SW 1271 (cell line): ENCODE measurements around the gene PLA2G5.
A peak's percentile ranks its signal among the peaks of the same experiment; 100 is the strongest.

ENCODE experiments used
- DNase-seq, 2 experiments: peaks; one replicate each; lab custom pipeline; 2025; lab: John Stamatoyannopoulos, UW

The PLA2G5 gene

GRCh38 chr1:20090119-20090518 is 20.1 kb downstream of the PLA2G5 start:
- no peak for DNase-seq

DNA sequence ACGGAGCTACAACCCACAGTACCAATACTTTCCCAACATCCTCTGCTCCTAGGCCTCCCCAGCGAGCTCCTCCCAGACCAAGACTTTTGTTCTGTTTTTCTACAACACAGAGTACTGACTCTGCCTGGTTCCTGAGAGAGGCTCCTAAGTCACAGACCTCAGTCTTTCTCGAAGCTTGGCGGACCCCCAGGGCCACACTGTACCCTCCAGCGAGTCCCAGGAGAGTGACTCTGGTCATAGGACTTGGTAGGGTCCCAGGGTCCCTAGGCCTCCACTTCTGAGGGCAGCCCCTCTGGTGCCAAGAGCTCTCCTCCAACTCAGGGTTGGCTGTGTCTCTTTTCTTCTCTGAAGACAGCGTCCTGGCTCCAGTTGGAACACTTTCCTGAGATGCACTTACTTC is 20.6 kb downstream of the PLA2G5 start:
- DNase-seq = no peak

DNA sequence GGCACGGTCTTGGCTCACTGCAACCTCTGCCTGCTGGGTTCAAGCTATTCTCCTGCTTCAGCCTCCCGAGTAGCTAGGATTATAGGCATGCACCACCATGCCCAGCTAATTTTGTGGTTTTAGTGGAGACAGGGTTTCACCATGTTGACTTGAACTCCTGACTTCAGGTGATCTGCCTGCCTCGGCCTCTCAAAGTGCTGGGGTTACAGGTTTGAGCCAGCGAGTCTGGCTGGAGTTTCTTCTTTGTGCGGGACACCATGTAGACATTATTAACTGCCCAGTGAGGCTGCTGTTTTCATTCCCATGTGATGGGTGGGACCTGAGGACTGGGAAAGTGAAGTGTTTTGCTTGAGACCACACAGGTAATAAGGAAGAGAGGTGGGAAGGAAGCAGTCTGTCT is 23.3 kb downstream of the PLA2G5 start:
- DNase-seq = no peak

DNA sequence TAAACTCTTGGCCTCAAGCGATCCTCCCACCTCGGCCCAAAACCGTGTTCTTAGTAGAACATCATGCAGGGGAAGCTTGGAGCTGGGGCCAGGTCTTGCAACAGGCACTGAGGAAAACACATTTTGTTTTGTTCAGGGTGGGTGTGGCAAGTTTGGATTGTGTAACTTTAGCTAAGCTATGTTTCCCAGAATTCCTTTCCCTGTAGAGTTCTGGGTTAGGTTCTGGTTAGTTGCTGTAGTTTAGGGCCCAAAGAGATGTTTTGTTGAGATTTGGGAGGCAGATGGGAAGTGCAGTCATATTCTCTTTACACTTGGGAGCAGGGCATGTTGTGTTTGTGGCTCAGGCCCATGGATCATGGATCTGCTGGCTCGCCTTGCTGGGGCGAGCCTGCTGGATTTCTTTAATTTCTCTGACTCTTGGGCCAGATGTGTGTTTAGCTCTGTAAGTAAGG is 24.0 kb downstream of the PLA2G5 start:
- no peak for DNase-seq

GRCh38 chr1:20095564-20096434 is 25.8 kb downstream of the PLA2G5 start:
- DNase-seq = no peak

DNA sequence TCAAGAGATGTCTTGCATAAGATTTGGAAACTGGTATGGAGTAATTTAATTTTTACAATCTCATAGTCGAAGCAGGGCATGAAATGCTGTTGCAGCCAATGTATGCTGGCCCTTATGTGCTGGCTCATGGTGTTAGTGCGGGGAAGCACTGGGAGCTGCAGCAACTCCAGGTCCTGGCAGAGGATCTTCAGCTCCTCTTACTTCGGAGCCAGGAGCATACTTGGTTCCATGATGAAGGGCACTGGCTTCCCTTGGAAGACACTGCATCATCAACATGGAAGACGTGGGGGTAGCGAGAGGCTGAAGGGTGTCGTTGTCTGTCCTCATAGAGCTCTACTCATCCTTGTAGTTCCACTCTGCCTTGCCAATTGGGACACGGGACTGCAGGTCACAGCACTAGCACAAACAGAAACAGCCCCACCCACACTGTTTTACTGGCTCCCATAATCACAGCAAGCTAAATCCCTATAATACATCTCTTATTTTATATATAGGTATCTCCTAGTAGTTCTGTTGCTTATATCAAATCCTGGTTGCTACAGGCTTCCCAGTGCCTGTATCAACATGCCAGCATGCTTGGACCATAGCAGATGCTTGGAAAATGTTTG is 26.9 kb downstream of the PLA2G5 start:
- DNase-seq = no peak

DNA sequence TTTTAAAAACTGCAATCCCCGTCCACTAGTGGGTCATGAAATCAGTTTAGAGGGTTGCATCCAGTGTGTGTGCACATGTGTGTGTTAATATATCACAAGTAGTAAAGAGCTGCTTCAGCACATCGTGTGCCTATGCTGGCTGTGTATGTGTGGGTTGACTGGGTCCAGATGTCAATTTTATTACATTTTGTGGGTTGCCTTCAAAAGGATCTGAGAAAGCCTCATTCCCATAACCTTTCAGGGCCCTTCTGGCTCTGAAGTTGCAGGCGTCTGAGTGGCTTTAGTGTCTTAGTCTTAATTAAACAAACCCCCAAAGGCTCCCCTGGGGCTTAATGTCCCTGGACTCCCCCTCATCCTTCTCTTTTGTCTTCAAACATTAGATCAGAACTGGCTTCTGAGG is 29.5 kb downstream of the PLA2G5 start:
- DNase-seq = no peak

DNA sequence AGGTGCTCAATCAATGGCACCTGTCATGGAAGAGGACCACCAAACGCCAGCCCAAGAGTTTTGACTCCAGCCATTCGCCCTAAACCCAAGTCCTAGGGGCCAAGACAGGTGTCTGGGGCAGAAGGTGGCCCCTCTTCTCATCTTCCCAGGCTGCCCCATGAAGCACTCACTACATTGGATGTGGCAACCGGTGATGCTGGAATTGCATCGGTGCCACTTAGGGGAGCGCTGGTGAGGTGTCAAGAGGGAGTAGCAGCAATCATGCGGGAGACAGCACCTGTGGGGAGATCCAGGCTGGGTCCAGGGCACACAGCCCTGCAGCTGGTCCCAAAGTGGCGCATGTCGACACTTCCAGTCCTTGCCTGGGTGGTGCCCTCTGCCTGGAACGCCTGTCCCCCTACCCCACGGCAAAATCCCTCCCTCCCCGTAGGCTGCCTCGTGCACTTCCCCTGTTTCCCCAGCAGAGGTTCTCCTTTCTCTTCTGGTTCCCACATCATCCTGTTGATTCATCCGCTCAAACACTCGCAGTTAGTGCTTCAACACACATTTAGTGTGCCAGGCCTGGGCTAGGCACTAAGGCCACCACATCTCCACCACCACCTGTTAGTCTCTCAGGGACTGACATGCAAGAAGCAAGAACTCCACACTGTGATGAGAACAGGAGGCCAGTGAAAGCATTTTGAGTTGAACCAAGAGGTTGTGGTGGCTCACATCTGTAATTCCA is 30.8 kb downstream of the PLA2G5 start:
- peak in 1 of 2 experiments; percentile 22 for DNase-seq

- no peak for DNase-seq
Observed at GRCh38 chr1:20102875-20103274, 32.9 kb downstream of the PLA2G5 start.

GRCh38 chr1:20105856-20106255 is 35.9 kb downstream of the PLA2G5 start:
- DNase-seq = no peak

DNA sequence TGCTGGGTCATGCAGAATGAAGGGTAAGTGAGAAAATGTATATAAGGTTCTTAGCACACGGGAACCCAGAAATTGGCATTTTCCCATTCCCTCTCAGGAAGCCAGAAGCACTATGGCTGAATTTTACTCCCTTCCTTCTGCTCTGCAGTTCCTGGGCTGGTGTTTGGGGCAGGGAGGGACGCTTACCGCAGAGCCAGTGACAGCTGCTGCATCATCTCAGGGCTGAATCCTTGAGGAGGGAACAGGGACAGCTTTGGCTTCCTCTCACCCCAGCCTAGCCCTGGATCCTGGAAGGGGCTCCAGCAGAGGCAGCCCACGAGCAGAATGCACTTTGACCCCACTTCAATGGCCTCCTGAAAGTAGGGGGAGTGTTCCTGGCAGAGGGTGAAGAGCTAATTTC is 37.4 kb downstream of the PLA2G5 start:
- no peak for DNase-seq

DNA sequence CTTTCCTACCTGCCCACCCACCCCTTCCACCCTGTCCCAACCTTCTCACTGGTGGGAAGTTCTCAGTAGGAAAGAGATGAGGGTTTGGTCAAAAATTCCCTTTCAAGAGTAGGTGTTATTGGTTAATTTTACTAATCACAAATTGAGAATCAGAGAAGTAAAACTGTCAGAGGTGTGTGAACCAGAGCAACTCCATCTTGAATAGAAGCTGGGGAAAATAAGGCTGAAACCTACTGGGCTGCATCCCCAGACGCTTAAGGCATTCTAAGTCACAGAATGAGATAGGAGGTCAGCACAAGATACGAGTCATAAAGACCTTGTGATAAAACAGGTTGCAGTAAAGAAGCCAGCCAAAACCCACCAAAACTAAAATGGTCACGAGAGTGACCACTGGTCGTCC is 37.8 kb downstream of the PLA2G5 start:
- no peak for DNase-seq

- DNase-seq = no peak
Observed at GRCh38 chr1:20108366-20109123, 38.6 kb downstream of the PLA2G5 start.

GRCh38 chr1:20109223-20109856 is 39.3 kb downstream of the PLA2G5 start:
- no peak for DNase-seq

DNA sequence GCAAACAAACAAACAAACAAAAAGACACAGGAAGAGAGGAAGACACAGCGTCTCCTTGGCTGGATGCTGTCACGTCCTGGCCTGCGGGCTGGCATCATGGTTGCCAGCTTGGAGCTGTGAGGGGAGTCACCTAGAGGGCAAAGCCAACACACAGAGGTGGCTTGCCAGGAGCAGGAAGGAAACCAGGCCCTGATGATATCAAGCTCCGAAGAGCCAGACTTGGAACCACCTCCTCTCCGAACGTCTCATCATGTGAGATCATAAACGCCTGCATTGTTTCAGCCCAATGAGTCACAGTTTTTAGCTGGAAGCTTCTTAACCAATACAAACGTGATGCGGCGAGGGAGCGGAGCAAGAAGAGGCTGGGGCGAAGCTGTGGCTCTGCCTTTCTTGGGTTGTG is 40.7 kb downstream of the PLA2G5 start:
- no peak for DNase-seq

DNA sequence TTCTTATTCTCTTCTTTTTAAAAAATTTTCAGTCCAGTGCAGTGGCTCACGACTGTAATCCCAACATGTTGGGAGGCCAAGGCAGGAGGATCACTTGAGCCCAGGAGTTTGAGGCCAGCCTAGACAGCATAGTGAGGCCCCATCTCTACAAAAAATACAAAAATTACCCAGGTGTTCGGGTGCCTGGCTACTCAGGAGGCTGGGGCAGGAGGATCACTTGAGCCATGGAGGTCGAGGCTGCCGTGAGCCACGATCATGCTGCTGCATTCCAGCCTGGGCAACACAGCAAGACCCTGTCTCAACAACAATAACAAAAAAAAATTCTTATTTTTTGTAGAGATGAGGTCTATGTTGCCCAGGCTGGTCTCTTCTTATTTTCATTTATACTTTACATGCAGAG is 41.5 kb downstream of the PLA2G5 start:
- no peak for DNase-seq

- DNase-seq = no peak
Observed at GRCh38 chr1:20112279-20113000, 42.4 kb downstream of the PLA2G5 start.

GRCh38 chr1:20114021-20114648 is 44.1 kb downstream of the PLA2G5 start:
- no peak for DNase-seq

GRCh38 chr1:20115479-20115878 is 45.5 kb downstream of the PLA2G5 start:
- no peak for DNase-seq

GRCh38 chr1:20115916-20116315 is 45.9 kb downstream of the PLA2G5 start:
- no peak for DNase-seq
